VCaP (cell line): ENCODE results near the gene PRSS53.

Source experiments
- H3K27ac ChIP-seq: fragments of 450-650 bp; 2 replicates; pipeline ENCODE4 v1.5.1; 2017
- CTCF ChIP-seq: fragments of 450-650 bp; conservative IDR thresholded peaks from 2 replicates; pipeline ENCODE4 v1.5.1; 2017; ENCODE audit warnings: mild to moderate bottlenecking, moderate library complexity

PRSS53 gene

DNA sequence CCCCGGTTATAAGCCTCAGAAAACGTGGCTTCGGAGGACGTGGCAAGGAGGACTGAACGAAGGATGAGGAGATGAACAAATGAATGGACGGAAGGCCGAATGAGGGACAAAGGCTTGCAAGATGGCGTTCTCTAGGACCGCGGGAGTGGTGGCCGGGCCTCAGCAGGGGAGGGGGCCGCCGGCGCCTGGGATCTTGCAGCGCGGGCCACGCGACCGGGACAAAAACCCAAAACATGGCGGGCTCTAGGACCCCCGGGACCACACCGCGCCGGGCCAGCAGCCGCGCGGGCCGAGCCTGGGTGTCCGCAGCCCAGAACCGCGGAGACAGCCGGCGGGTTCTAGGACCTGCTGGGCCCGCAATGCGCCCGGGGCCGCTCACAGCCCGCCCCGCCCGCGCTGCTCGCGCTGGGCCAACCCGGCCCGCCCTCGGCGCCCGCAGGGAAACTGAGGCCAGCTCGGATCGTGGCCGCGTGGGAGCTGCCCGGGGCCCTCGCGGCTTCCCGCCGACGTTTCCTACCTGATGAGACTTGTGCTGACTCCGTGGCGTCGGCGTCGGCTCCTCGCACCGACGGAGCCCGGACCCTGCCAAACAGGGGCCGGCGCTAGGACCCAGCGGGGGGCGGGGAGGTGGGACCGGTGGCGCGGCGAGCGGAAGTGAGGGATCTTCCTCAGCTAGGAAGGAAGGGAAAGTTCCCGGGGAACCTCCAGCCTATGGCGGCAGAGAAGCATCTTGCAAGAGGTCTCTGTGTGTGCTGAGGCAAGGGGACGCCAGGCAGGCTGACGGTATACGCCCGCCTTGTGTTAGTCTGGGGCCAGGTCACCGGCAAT lies 15.4 kb downstream of the PRSS53 start:
- no peak for TF ChIP-seq CTCF

GRCh38 chr16:31072540-31073141 lies 16.1 kb downstream of the PRSS53 start:
- H3K27ac ChIP-seq = peak overlapping the region; percentile 88
- no peak for TF ChIP-seq CTCF

More for the DNA sequence above, 15.4 kb downstream of the PRSS53 start:
- H3K27ac ChIP-seq = peak overlapping the region; percentile 88

DNA sequence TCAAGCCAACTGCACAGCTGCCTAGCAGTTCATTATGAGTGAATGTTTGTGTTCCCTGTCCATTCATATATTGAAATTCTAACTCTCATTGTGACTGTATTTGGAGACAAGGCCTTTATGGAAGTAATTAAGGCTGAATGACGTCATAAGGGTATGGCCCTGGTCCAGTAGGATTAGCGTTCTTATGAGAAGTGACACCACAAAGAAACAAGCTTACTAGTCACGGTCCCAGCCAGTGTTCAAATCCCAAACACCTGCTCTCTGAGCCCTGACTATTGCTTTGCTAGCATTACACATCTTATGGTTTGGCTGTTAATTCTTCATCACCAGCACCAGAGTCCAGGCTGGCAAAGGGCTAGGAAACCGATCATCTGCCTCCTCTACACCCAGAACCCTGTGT lies 16.9 kb downstream of the PRSS53 start:
- H3K27ac ChIP-seq = peak overlapping the region; percentile 88
- no peak for TF ChIP-seq CTCF

GRCh38 chr16:31067342-31067741 lies 21.4 kb downstream of the PRSS53 start:
- TF ChIP-seq CTCF = no peak

DNA sequence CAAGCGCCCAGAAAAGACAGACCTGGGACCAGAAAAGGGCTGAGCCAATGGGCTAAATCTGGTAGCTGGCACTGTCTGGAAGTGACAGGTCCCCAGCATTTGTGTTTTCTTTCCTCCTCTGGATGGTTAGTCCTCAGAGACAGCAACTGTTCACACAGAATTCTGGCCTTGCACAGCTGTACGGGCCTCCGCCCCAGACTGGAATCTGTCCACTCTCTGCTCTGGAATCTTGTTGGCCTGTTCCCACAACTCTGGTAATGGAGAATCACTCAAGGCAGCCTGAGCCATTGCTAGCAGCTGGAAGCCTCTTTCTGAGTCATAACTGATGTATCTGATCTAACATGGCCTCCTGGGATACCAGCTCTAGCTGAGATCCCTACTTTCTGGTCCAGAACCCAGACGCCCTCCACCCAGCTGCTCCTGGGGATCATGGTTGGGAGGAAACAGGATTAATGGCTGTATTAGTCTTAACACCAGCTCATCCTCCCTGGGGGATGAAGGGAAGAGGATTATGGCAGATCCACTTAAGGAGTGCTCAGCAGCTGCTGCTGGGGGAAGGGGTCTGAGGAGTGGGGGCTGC lies 23.8 kb downstream of the PRSS53 start:
- H3K27ac ChIP-seq = no peak overlapping the region
- no peak for TF ChIP-seq CTCF

More at GRCh38 chr16:31067342-31067741, 21.4 kb downstream of the PRSS53 start:
- no peak overlapping the region for H3K27ac ChIP-seq

DNA sequence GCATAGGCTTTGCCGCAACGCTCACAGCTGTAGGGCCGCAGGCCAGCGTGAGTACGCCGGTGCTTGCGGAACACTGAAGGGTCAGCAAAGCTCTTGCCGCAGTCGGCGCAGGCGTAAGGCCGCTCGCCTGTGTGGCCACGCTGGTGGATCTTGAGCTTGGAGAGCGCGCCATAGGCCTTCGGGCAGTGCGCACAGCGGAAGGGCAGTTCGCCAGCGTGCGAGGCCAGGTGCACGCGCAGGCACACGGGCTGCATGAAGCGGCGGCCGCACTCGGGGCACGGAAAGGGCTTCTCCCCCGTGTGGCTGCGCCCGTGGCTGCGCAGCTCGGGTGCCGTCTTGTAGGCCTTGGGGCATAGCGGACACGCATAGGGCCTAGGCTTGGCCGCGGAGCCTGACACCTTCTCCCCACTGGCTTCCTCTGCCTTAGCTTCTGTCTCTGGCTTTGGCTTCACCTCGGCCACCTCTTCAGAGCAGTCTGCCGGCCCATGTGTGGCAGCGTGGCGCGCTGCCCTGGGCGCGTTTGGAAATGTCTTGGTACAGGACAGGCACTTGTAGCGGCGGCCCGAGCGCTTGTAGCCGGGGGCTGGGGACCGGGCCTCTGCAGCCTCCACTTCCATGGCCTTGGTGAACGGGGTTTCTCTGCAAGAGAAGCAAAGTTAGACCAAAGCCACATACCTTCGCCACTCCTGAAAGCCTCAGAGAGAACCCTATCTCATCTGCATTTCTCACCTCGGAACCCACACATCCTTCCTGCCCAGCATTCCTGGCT lies 24.7 kb downstream of the PRSS53 start:
- H3K27ac ChIP-seq = no peak overlapping the region
- no peak for TF ChIP-seq CTCF

DNA sequence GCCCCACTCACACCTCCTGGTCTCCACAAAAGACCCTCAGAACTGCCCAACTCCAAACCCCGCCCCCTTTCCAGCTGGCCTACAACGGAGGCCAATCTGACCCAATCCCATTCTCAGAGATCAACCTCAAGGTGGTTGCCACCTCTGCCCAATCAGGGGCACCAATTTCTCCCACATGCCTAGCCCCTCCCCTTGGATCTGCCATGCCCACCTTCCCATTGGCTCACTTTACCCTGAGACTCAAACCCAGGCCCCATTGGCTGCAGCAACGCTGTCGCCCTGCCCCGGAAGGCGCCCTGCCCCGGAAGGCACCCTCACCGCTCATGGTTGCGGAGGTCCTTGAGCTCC lies 25.3 kb downstream of the PRSS53 start:
- no peak for TF ChIP-seq CTCF
- H3K27ac ChIP-seq = no peak overlapping the region
